Spinal cord (tissue), 10 donors: ENCODE measurements around the gene TLE3. TPM values are rescaled to one million over a fixed set of nuclear protein-coding genes. Genes with fewer than 3 reads are reported as not detected.

ENCODE experiments used
- DNase-seq, 6 donors: peaks; one replicate each; pipeline versions ENCODE4 v3.0.0 to v3.0.0-alpha.2; 2013 to 2015; ENCODE audit warnings: low spot score in 6 of 6, low read depth in 4 of 6
- H3K27ac ChIP-seq: one replicate; pipeline ENCODE4 v1.5.1; 2013; ENCODE audit warnings: low read depth, low read length, control low read depth
- H3K27me3 ChIP-seq: one replicate; pipeline ENCODE4 v1.6.1; 2013; ENCODE audit warnings: low read length; ENCODE audit not compliant: control insufficient read depth, insufficient read depth
- H3K36me3 ChIP-seq: one replicate; pipeline ENCODE4 v1.6.1; 2013; ENCODE audit warnings: low read length; ENCODE audit not compliant: control insufficient read depth, insufficient read depth
- H3K4me1 ChIP-seq: one replicate; pipeline ENCODE4 v1.6.1; 2013; ENCODE audit warnings: low read length; ENCODE audit not compliant: control insufficient read depth, insufficient read depth
- H3K4me3 ChIP-seq: one replicate; pipeline ENCODE4 v1.5.1; 2013; ENCODE audit warnings: low read depth, low read length, control low read depth
- H3K9me3 ChIP-seq: one replicate; pipeline ENCODE4 v1.6.1; 2013; ENCODE audit warnings: low read length; ENCODE audit not compliant: control insufficient read depth, insufficient read depth
- WGBS: methylation state at CpG from one replicate; pipeline ENCODE4 v1.1.5; 2013; ENCODE audit warnings: missing lambda C conversion rate; ENCODE audit not compliant: insufficient coverage; 5-methylcytosine and 5-hydroxymethylcytosine counted together
- polyA plus RNA-seq, 2 donors: library from polyadenylated mRNA; unstranded; fragments of 120-200 nt; gene quantifications; one replicate each; pipeline ENCODE4 v1.2.1, GENCODE V29; 2013; ENCODE audit not compliant: insufficient read length in 2 of 2
- total RNA-seq, 2 donors: library from RNA; depleted of rRNA in 1 of 2; stranded (reverse); fragments of 120-200 nt in 1 of 2; fragments of >200 nt in 1 of 2; gene quantifications; one replicate each; pipeline versions ENCODE4 v1.2.3 to v1.2.4, GENCODE V29; 2013 to 2014
- donor health status: healthy.

TLE3 gene
- total and polyA plus RNA-seq, 4 donors: 24.7 to 48.7 (median 38.2) TPM

DNA sequence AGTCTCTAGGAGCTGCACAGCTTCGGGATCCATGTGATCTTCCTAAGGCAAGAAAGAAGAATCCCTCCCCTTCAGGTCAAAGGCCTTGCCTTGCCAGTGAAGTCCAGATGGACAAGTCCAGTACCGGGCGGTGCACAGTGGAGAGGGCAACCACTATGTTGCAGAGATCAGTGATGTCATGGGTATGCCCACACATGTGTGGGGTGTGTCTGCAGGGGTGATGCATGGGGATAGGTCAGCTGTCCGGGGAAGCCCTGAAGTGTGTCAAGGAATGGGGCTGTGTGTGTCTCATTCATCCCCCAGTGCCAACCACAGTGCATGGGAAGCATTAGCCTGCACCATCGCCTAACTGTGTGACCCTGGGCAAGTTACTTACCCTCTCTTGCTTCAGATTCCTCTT, 66.5 kb downstream of the TLE3 start:
- Histone ChIP-seq H3K27me3 (peaks cover 16% of the 10 kb centered on the region), H3K27ac (no peak overlapping the region), H3K4me3 (no peak overlapping the region), H3K36me3 (no peaks in the 10 kb centered on the region), H3K9me3 (no peaks in the 10 kb centered on the region), H3K4me1 (peaks cover 23% of the 10 kb centered on the region)
- 90% methylated on average over 4 of the region's 5 CpGs for WGBS
- DNase-seq: no peak

- no peak for DNase-seq
- Histone ChIP-seq H3K27me3 (peaks cover 17% of the 10 kb centered on the region), H3K27ac (no peak overlapping the region), H3K36me3 (no peaks in the 10 kb centered on the region), H3K9me3 (no peaks in the 10 kb centered on the region), H3K4me3 (no peak overlapping the region), H3K4me1 (peaks cover 23% of the 10 kb centered on the region)
- 94% methylated on average over 4 of the region's 5 CpGs for WGBS
Observed at GRCh38 chr15:70030851-70031250, 66.9 kb downstream of the TLE3 start.

DNA sequence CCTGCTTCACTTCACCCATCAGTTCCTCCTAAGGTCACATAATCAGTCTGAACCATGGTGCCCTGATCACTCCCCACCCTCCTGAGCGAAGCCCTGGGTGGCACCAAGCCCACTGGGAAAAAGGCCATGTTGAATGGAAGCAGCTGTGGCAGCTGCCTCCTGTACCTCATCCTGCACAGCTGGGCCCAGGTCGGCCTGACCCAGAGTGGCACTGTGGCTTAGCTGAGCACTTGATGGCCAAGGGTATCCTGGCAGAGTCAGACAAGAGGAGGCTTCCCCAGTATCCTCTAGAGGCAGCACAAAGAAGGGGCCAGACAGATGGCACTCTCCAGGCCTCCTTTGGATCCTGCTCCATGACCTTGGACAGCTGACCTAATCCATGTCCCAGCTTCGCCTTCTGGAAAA, 68.4 kb downstream of the TLE3 start:
- H3K9me3 ChIP-seq: no peaks in the 10 kb centered on the region
- H3K27me3 ChIP-seq: peaks cover 15% of the 10 kb centered on the region
- no peaks in the 10 kb centered on the region for H3K36me3 ChIP-seq
- peaks cover 23% of the 10 kb centered on the region for H3K4me1 ChIP-seq
- 79% methylated on average over 2 of the region's 3 CpGs for WGBS
- no peak overlapping the region for H3K4me3 ChIP-seq
- no peak for DNase-seq
- H3K27ac ChIP-seq: no peak overlapping the region

DNA sequence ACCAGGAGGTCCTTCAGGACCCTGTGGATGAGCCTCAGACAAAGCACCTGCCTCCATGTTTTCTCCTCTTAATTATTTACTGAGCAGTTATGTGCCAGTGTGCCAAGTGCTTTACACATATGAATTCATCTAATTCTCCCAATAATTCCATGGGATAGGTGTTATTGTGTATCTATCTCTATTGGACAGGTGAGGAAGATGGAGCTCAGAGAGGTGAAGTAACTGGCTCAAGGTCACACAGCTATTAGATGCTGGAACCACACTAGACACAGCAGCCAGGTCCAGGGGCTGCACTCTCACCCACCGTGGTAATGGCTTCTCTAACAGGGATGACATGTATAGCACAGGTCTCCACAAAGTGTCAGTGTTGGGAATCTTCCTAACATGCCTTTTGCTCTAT, 70.2 kb downstream of the TLE3 start:
- no peaks in the 10 kb centered on the region for H3K9me3 ChIP-seq
- no peak for DNase-seq
- no peaks in the 10 kb centered on the region for H3K36me3 ChIP-seq
- peaks cover 17% of the 10 kb centered on the region for H3K4me1 ChIP-seq
- WGBS: no CpG with 5 or more reads among the region's 1 CpG
- no peak overlapping the region for H3K27ac ChIP-seq
- H3K4me3 ChIP-seq: no peak overlapping the region
- H3K27me3 ChIP-seq: peaks cover 9% of the 10 kb centered on the region

DNA sequence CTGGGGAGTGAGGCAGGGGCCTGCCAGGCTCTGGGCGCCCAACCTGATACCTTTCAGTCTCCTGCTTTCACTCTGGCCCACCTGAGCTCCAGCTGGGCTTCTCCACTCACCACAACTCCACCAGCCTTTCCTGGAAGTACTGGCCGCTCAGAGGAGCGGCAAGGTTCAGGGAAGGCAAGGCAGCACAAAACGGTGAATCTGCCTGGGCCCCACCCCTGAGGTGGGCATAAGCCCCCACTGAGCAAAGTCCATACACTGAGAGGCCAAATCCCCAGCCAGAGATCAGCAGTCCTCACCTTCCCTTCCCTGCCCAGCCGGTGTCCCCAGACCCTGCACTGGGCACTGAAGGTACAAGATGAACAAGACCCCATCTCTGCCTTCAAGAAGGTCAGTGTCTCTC, 70.7 kb downstream of the TLE3 start:
- Histone ChIP-seq H3K27ac (no peak overlapping the region), H3K4me1 (peaks cover 16% of the 10 kb centered on the region), H3K4me3 (no peak overlapping the region), H3K9me3 (no peaks in the 10 kb centered on the region), H3K36me3 (no peaks in the 10 kb centered on the region), H3K27me3 (peaks cover 9% of the 10 kb centered on the region)
- 89% methylated on average over 5 of the region's 5 CpGs for WGBS
- DNase-seq: no peak

DNA sequence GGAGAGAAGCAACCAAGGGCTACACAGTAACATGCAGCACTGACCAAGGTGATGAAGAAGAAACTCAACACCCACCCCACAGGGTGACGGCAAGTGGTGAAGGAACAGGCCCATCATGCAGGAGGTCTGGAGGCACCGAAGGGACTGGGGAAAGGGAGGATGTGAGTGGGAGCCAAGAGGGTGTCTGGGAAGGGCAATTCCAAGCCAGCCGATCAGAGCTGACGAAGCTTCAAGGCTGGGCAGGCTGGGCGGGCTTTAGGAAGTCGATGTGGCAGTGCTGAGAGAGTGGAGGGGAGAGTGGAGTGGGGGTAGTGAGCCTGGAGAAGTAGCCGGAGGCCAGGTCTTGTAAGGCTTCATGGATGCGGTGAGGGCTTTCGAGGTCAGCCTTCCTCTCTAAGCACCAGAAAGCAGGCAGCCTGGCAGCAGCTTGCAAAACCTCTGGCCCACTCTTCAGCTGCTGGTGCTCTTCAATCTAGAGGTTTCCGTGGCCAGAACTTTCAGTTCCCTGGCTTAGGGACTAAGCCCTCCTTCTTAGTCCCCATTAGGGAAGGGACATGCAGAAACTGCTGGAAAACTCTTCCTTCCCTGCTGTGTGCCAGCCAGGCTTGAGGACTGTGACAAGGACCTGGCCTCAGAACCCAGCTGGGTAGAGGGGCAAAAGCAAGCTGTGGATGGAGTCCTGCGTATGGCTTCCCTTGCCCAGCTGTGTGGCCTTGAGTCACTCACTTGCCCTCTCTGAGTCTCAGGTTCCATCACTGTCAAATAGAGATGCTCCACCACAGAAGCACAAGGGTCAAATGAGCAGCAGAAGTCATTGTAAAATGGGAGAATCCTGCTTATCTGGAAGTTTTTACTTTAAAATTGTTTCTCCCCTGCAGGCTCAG, 72.1 kb downstream of the TLE3 start:
- Histone ChIP-seq H3K36me3 (no peaks in the 10 kb centered on the region), H3K27me3 (peaks cover 6% of the 10 kb centered on the region), H3K27ac (no peak overlapping the region), H3K9me3 (no peaks in the 10 kb centered on the region), H3K4me3 (no peak overlapping the region), H3K4me1 (peaks cover 16% of the 10 kb centered on the region)
- 82% methylated on average over 10 of the region's 11 CpGs for WGBS
- DNase-seq: no peak

- Histone ChIP-seq H3K4me3 (no peak overlapping the region), H3K9me3 (no peaks in the 10 kb centered on the region), H3K27ac (no peak overlapping the region), H3K4me1 (peaks cover 16% of the 10 kb centered on the region), H3K36me3 (no peaks in the 10 kb centered on the region), H3K27me3 (peaks cover 6% of the 10 kb centered on the region)
- DNase-seq: no peak
- WGBS: 82% methylated on average over 17 of the region's 18 CpGs
Observed at GRCh38 chr15:70024521-70024920, 73.2 kb downstream of the TLE3 start.

DNA sequence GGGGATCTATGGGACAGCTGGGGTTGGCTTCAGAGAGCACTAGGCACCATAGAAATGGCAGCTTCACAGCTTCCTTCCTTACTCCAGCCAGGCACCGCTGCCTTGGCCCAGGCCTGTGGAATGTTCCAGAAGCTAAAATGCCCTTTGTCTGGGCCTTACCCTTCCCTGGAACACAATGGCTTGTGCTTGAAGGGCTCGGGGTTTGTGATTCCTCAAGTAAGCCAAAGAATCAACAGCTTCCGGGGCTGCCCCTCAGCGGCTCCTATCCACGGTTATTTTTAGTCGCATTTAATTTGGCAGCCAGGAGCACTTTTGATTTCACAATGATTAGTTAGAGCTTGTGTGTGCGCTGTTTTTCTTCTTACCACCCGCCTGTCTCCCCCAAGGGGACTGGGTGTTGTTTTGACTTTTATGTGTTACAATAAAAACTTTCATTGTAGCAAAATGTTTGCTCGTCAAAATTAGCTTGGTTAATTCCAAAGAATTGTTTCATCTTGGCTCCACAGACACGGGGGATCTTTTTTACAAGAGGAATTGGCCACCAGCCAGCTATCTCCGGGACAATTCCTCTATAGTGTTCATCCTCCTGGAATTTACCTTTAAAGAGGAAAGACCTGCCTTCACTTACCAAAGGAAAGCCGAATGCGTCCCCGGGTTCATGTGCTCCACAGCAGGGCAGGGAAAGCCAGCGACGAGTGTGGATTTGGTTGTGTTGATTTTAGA, 73.8 kb downstream of the TLE3 start:
- Histone ChIP-seq H3K9me3 (no peaks in the 10 kb centered on the region), H3K4me3 (no peak overlapping the region), H3K4me1 (peaks cover 16% of the 10 kb centered on the region), H3K27me3 (peaks cover 6% of the 10 kb centered on the region), H3K36me3 (no peaks in the 10 kb centered on the region), H3K27ac (no peak overlapping the region)
- WGBS: 4% methylated on average over 6 of the region's 16 CpGs
- DNase-seq: peak in 2 of 6 donors; percentile 74 to 78

- Histone ChIP-seq H3K9me3 (no peaks in the 10 kb centered on the region), H3K4me1 (peaks cover 16% of the 10 kb centered on the region), H3K27me3 (peaks cover 6% of the 10 kb centered on the region), H3K4me3 (no peak overlapping the region), H3K27ac (no peak overlapping the region), H3K36me3 (no peaks in the 10 kb centered on the region)
- WGBS: 67% methylated on average over 5 of the region's 7 CpGs
- peak in 1 of 6 donors; percentile 29 for DNase-seq
Observed at GRCh38 chr15:70023064-70023768, 74.5 kb downstream of the TLE3 start.
